Stimulated activated naive CD8-positive, alpha-beta T cell treated with anti-CD3 and anti-CD28 coated beads, Interleukin-15, Interleukin-2, amounts not matched to agents 100 U/mL and 50 U/mL, for 24 hours (primary cell): ENCODE results near the gene DNHD1.

Experiments used
- ATAC-seq: fragments of 150-1000 bp; cut with Tn5 transposase; one replicate; pipeline ENCODE4 v1.10.0; 2021
- DNase-seq: peaks from one replicate; pipeline ENCODE4 v3.0.0; 2021

DNHD1 gene

GRCh38 chr11:6611092-6611962, 114.2 kb downstream of the DNHD1 start:
- DNase-seq, result peak; percentile 53
- ATAC-seq, result no peak

GRCh38 chr11:6611963-6612212, 114.8 kb downstream of the DNHD1 start:
- DNase-seq (no peak), ATAC-seq (peak; percentile 9)

DNA sequence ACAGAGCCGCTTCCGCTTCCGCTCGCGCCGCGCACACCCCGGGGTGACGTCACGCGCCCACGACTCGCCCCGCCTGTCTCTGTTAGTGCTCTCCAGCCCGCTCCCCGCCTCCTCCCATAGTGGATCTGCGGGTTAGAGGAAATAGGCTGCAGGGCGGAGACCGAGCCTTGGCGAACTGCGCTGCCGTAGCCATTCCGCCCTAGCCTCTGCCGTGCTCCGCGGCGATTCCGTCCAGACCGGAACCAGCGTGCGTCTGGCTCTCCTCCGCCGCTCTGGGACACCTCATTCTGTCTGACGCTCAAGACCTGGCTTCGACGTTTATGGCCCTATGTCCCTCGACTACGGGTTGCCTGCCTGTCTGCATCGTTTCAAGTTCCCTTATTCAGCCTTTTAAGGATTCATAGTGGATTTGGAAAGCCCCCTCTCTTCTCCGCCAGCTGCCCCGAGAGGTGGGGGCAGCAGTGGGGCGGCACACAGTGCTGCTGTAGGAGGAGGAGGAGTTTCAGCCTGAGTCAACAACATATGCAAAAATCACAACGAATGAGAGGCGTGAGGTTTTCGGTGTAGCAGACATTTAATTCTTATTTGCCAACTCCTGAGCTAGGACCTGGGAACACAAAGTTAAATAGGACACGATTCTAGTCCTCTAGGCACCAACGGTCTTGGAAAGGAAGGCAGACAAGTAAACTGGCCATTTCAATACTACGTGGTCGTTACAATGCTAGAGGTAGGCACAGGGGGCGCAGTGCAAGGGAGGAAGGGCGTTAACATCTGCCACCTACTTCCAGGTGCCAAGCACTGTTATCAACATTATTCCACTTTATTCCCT, 115.3 kb downstream of the DNHD1 start, which contains the start of gene TAF10:
Gene TAF10, minus strand, starts transcription at position 4 of the 829 bp plus-strand sequence. CDS start 27 bp downstream, outside the sequence.
- DNase-seq (peak; percentile 97), ATAC-seq (peak; percentile 87)

GRCh38 chr11:6613496-6613895, 116.4 kb downstream of the DNHD1 start:
- ATAC-seq (no peak), DNase-seq (no peak)

DNA sequence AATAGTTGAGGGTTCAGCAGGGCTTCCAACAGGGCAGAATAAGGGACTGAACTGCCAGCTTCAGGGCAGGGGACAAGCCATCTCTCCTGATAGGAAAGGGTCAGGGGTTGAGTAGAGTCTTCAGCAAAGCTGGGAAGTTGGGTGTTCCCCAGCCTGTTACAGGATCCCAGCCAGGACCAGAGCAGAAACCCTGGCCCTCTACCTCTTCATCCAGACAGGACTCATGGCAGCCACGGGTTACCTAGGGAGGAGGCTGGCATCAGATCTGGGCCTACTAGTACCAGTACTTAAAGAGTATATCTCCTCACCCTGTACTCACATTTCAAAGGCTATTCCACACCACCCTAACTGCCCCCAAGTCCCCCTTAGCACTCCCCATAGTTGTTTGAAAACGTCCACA, 117.4 kb downstream of the DNHD1 start:
- ATAC-seq (no peak), DNase-seq (no peak)

- DNase-seq, result no peak
- ATAC-seq, result no peak
Measured at GRCh38 chr11:6615046-6615445, 118.0 kb downstream of the DNHD1 start.

GRCh38 chr11:6615882-6616585, 119.0 kb downstream of the DNHD1 start:
- DNase-seq, result no peak
- ATAC-seq, result no peak

DNA sequence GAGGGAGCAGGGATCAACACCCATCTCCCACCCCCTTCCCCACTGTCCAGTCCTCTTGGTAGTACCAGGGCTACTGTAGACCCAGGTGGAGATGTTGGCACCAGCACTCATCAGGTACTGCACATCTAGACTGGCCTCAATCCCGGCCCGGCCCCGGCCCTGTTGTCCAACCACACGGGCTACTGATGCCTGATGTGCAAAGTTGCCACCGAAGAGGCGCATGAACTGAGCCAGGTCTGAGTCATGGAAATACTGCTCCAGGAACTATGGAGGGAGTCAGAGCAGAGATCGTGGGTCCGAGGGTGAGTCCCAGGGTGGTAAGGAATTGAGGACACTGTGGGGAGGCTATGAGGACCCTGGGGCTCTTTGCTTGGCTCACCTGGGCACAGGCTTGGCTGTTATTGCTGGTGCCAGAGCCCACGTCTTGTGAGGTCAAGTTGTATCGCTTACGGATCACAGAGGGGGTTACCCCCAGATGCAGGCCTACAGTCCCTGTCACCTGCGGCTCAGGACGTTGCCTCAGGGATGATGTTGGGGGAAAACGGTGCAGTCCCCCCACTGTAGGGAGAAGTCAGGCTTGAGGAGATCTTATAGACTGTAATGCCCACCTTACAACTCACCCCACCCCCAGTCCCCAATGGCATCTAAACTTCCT, 119.6 kb downstream of the DNHD1 start:
- DNase-seq, result no peak
- ATAC-seq, result no peak

GRCh38 chr11:6617315-6617781, 120.3 kb downstream of the DNHD1 start:
- DNase-seq (no peak), ATAC-seq (no peak)

- ATAC-seq, result peak; percentile 34
- DNase-seq, result peak; percentile 54
Measured at GRCh38 chr11:6618117-6619003, 121.3 kb downstream of the DNHD1 start.

DNA sequence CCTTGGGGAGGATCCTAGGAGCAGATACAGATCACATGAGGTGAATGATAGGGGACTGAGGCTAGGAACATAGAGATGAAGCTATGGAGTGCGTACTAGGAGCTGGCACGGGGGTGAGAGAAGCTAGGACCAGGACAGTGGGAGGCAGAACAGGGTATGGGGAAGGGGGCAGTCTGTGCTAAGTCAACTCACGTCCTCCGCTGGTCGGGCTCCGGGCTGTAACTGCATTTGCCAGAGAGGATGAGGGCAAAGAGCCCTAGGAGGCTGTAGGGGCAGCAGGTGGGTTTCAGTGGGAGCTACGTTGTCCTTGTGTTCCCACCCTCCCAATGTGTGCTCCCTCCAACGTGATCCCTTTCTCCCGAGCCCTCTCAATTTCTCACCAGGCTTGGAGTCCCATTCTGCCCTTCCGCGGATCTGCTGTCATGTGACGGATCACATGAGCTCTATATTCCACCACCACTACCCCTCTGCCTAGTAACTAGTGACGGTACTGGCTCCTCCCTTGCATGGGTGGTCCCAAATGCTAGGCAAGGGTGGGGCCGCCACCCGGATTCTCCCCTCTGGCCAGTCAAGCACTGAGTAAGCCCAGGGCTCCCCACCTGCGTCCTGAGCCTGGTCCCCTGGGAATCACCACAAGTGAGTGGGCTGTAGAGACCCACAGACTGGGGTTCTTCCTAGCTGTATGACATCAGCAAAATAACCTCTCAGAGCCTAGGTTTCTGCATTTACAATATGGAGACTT, 122.1 kb downstream of the DNHD1 start, which contains the start of gene TPP1:
Gene TPP1, minus strand, starts transcription at position 419 of the 742 bp plus-strand sequence. Its CDS starts 22 bp downstream, at position 397.
- ATAC-seq, result peak; percentile 98

DNA sequence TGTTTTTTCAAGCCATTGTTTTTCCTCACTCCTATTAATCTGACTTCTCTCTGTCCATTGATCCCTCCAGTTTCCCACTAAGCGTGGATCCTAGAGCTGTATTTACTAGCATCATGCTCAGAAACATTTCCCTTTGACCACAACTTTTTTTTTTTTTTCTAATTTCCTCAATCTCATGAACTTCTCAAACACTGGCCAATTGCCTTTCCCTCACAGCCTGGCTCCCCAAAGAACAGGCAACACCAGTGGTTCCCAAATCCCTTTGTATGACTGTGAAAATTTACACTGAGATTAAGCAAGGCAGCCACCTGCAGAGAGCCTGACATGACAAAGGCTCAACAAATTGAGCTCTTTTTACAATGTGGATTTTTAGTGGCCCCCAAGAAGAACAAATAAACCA, 123.6 kb downstream of the DNHD1 start:
- DNase-seq (no peak), ATAC-seq (no peak)

More for the DNA sequence above, 122.1 kb downstream of the DNHD1 start, which contains the start of gene TPP1:
- peak; percentile 92 for DNase-seq
